ENCODE results near the gene PRKAR1A. TPM values are rescaled to one million over a fixed set of nuclear protein-coding genes. Genes with fewer than 3 reads are reported as not detected.

Gene PRKAR1A
- total RNA-seq, 4 donors from 2014 or later: 267 to 390 (median 347) TPM

GRCh38 chr17:68519911-68520310 is 7.7 kb downstream of the PRKAR1A start:
- Histone ChIP-seq H3K4me3 (no peak overlapping the region), H3K27ac (no peak overlapping the region), H3K9me3 (no peaks in the 10 kb centered on the region), H3K27me3 (no peaks in the 10 kb centered on the region), H3K4me1 (peaks cover 3 to 88% (median 11%) of the 10 kb centered on the region in 3 donors), H3K36me3 (peaks cover 2 to 83% of the 10 kb centered on the region in 2 donors)
- no peak for ATAC-seq
- TF ChIP-seq POLR2A (IDR thresholded peaks at IDR 0.05) (no peak), POLR2AphosphoS5 (IDR thresholded peaks at IDR 0.05) (no peak), EP300 (IDR thresholded peaks at IDR 0.05) (no peak), CTCF (IDR thresholded peaks at IDR 0.05) (no peak)
- WGBS, 2 donors (ENCODE audit: low coverage in 1 of 2): 67 to 100% methylated on average over 1 of the region's 1 CpG

GRCh38 chr17:68522266-68522665 is 10.0 kb downstream of the PRKAR1A start:
- Histone ChIP-seq H3K27ac (no peak overlapping the region), H3K27me3 (no peaks in the 10 kb centered on the region), H3K36me3 (peaks cover 9 to 87% of the 10 kb centered on the region in 2 donors), H3K4me1 (peaks cover 3 to 66% (median 6%) of the 10 kb centered on the region in 3 donors), H3K4me3 (no peak overlapping the region), H3K9me3 (no peaks in the 10 kb centered on the region)
- no peak for ATAC-seq
- TF ChIP-seq POLR2A (IDR thresholded peaks at IDR 0.05) (no peak), CTCF (IDR thresholded peaks at IDR 0.05) (no peak), POLR2AphosphoS5 (IDR thresholded peaks at IDR 0.05) (no peak), EP300 (IDR thresholded peaks at IDR 0.05) (no peak)

GRCh38 chr17:68526548-68526947 is 14.3 kb downstream of the PRKAR1A start:
- WGBS, 2 donors (ENCODE audit: low coverage in 1 of 2): 70 to 85% methylated on average over 2 to 3 of the region's 3 CpGs
- peaks cover 9 to 94% of the 10 kb centered on the region in 2 donors for H3K36me3 ChIP-seq

GRCh38 chr17:68527314-68527713 is 15.1 kb downstream of the PRKAR1A start:
- Histone ChIP-seq H3K9me3 (no peaks in the 10 kb centered on the region), H3K36me3 (peaks cover 9 to 100% of the 10 kb centered on the region in 2 donors), H3K4me1 (peaks cover 0 to 15% (median 3%) of the 10 kb centered on the region in 3 donors), H3K27ac (no peak overlapping the region), H3K4me3 (no peak overlapping the region), H3K27me3 (no peaks in the 10 kb centered on the region)
- 86 to 93% methylated on average over 4 of the region's 4 CpGs for WGBS, 2 donors (ENCODE audit: low coverage in 1 of 2)
- ATAC-seq: no peak
- no peak for TF ChIP-seq POLR2AphosphoS5 (IDR thresholded peaks at IDR 0.05)
- TF ChIP-seq CTCF (IDR thresholded peaks at IDR 0.05): no peak
- no peak for TF ChIP-seq POLR2A (IDR thresholded peaks at IDR 0.05)

More at GRCh38 chr17:68526548-68526947, 14.3 kb downstream of the PRKAR1A start:
- Histone ChIP-seq H3K27me3 (no peaks in the 10 kb centered on the region), H3K27ac (no peak overlapping the region), H3K4me3 (no peak overlapping the region), H3K9me3 (no peaks in the 10 kb centered on the region), H3K4me1 (peaks cover 3 to 23% (median 6%) of the 10 kb centered on the region in 3 donors)
- ATAC-seq: no peak
- TF ChIP-seq POLR2AphosphoS5 (IDR thresholded peaks at IDR 0.05) (no peak), POLR2A (IDR thresholded peaks at IDR 0.05) (no peak), CTCF (IDR thresholded peaks at IDR 0.05) (no peak)

- H3K27me3 ChIP-seq: no peaks in the 10 kb centered on the region
- no peaks in the 10 kb centered on the region for H3K9me3 ChIP-seq
- H3K27ac ChIP-seq: no peak overlapping the region
- WGBS, 2 donors (ENCODE audit: low coverage in 1 of 2): 88 to 92% methylated on average over 4 of the region's 4 CpGs
- H3K36me3 ChIP-seq: peaks cover 9 to 94% of the 10 kb centered on the region in 2 donors
- peaks cover 0 to 5% (median 0%) of the 10 kb centered on the region in 3 donors for H3K4me1 ChIP-seq
- TF ChIP-seq CTCF (IDR thresholded peaks at IDR 0.05): no peak
- TF ChIP-seq EP300 (IDR thresholded peaks at IDR 0.05): no peak
- TF ChIP-seq POLR2AphosphoS5 (IDR thresholded peaks at IDR 0.05): no peak
- TF ChIP-seq POLR2A (IDR thresholded peaks at IDR 0.05): no peak
- no peak overlapping the region for H3K4me3 ChIP-seq
- ATAC-seq: no peak
Observed at GRCh38 chr17:68531252-68531651, 19.0 kb downstream of the PRKAR1A start.

All from gastroesophageal sphincter (tissue), 4 donors.